ENCODE results near the gene CAAP1. TPM values are rescaled to one million over a fixed set of nuclear protein-coding genes. Genes with fewer than 3 reads are reported as not detected.

Gene CAAP1, protein sequence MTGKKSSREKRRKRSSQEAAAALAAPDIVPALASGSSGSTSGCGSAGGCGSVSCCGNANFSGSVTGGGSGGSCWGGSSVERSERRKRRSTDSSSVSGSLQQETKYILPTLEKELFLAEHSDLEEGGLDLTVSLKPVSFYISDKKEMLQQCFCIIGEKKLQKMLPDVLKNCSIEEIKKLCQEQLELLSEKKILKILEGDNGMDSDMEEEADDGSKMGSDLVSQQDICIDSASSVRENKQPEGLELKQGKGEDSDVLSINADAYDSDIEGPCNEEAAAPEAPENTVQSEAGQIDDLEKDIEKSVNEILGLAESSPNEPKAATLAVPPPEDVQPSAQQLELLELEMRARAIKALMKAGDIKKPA
- total RNA-seq (2022; extraction: Qiagen RNA extraction; ENCODE audit: low read depth) = 19.0 to 24.7 TPM (median 20.2 TPM) in 5 replicates

GRCh38 chr9:26892251-26893029, at the start of gene CAAP1:
CAAP1 (minus strand) TSS chr9:26892802; CDS start chr9:26892715, 87 bp downstream.

Other genes starting within 250 kb of the CAAP1 start
- 28.9 to 42.8 TPM (median 32.0 TPM) in 5 replicates for gene PLAA, start 54.4 kb upstream of the CAAP1 start, total RNA-seq (2022; extraction: Qiagen RNA extraction; ENCODE audit: low read depth)
- 10.7 to 18.0 TPM (median 12.7 TPM) in 5 replicates for gene IFT74, start 63.6 kb upstream of the CAAP1 start, total RNA-seq (2022; extraction: Qiagen RNA extraction; ENCODE audit: low read depth)
- gene LRRC19, start 112.9 kb upstream of the CAAP1 start, total RNA-seq (2022; extraction: Qiagen RNA extraction; ENCODE audit: low read depth) = not detected in 5 replicates
- 0.06 to 0.12 TPM (median 0.07 TPM) in 5 replicates for gene TEK, start 216.4 kb upstream of the CAAP1 start, total RNA-seq (2022; extraction: Qiagen RNA extraction; ENCODE audit: low read depth)